ENCODE results near the gene DCC.

DCC gene

DNA sequence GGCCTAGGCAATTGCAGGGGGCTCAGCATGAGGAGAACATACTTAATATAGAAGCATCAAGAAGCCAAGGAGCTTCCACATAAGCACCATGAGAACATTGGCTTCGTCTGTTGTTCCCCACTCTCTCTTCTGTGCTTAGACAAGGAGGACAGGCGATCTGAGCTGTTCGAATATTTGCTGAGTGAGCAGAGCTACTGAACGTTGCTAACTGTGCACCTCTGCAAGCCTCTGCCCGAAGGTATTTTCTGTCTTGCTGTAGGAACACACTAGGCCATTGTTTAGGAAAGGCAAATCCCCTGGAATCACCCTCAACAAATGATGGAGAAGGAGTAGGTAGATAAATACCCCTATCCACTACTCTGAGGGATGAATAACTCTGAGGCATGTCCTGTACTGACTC lies 813.8 kb downstream of the DCC start:
- Histone ChIP-seq H2AFZ (ENCODE audit: low read depth, low read length) (no peak overlapping the region), H3K36me3 (ENCODE audit: insufficient read depth, low read length) (no peaks in the 10 kb centered on the region), H3K4me1 (ENCODE audit: insufficient read depth, low read length) (peaks cover 16% of the 10 kb centered on the region), H3K4me3 (ENCODE audit: low read length) (no peak overlapping the region), H3K27me3 (ENCODE audit: insufficient read depth, low read length) (no peaks in the 10 kb centered on the region), H3K9me3 (ENCODE audit: low read length) (no peaks in the 10 kb centered on the region)

- H3K4me1 ChIP-seq (ENCODE audit: insufficient read depth, low read length), result peaks cover 2% of the 10 kb centered on the region
- no peak overlapping the region for H3K4me3 ChIP-seq (ENCODE audit: low read length)
- H3K27me3 ChIP-seq (ENCODE audit: insufficient read depth, low read length), result no peaks in the 10 kb centered on the region
Observed at GRCh38 chr18:53165770-53166169, 825.8 kb downstream of the DCC start.

GRCh38 chr18:53169346-53169745 lies 829.3 kb downstream of the DCC start:
- no peaks in the 10 kb centered on the region for H3K36me3 ChIP-seq (ENCODE audit: insufficient read depth, low read length)
- no peak overlapping the region for H2AFZ ChIP-seq (ENCODE audit: low read depth, low read length)
- H3K4me1 ChIP-seq (ENCODE audit: insufficient read depth, low read length), result peaks cover 2% of the 10 kb centered on the region
- H3K9me3 ChIP-seq (ENCODE audit: low read length), result no peaks in the 10 kb centered on the region
- H3K27me3 ChIP-seq (ENCODE audit: insufficient read depth, low read length), result no peaks in the 10 kb centered on the region
- no peak overlapping the region for H3K4me3 ChIP-seq (ENCODE audit: low read length)

More at GRCh38 chr18:53165770-53166169, 825.8 kb downstream of the DCC start:
- Histone ChIP-seq H2AFZ (ENCODE audit: low read depth, low read length) (no peak overlapping the region), H3K9me3 (ENCODE audit: low read length) (no peaks in the 10 kb centered on the region), H3K36me3 (ENCODE audit: insufficient read depth, low read length) (no peaks in the 10 kb centered on the region)

DNA sequence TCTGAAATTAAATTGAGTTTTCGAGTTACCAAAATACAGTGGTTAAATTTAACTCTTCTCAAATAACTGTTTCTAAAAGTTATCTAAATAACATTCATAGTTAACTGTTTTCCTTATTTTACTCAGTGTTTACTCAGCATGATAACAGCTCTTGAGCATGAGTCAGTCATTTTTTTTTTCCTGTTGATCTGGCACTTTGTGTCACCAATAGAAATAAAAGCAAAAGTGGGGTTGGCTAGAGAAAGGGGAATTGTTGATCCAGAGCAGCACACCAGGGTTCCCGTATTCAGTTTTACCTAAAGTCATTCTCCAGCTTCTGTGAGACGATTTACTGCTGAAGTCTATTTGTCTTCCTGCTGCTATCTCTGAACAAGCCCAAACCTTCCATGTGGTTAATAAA lies 851.6 kb downstream of the DCC start:
- Histone ChIP-seq H3K9me3 (ENCODE audit: low read length) (no peaks in the 10 kb centered on the region), H3K4me3 (ENCODE audit: low read length) (no peak overlapping the region), H3K4me1 (ENCODE audit: insufficient read depth, low read length) (peaks cover 8% of the 10 kb centered on the region), H3K36me3 (ENCODE audit: insufficient read depth, low read length) (no peaks in the 10 kb centered on the region), H3K27me3 (ENCODE audit: insufficient read depth, low read length) (no peaks in the 10 kb centered on the region), H2AFZ (ENCODE audit: low read depth, low read length) (no peak overlapping the region)

GRCh38 chr18:53193870-53194269 lies 853.9 kb downstream of the DCC start:
- peaks cover 8% of the 10 kb centered on the region for H3K4me1 ChIP-seq (ENCODE audit: insufficient read depth, low read length)
- H2AFZ ChIP-seq (ENCODE audit: low read depth, low read length), result no peak overlapping the region
- no peaks in the 10 kb centered on the region for H3K9me3 ChIP-seq (ENCODE audit: low read length)
- no peaks in the 10 kb centered on the region for H3K27me3 ChIP-seq (ENCODE audit: insufficient read depth, low read length)
- no peaks in the 10 kb centered on the region for H3K36me3 ChIP-seq (ENCODE audit: insufficient read depth, low read length)
- H3K4me3 ChIP-seq (ENCODE audit: low read length), result no peak overlapping the region

DNA sequence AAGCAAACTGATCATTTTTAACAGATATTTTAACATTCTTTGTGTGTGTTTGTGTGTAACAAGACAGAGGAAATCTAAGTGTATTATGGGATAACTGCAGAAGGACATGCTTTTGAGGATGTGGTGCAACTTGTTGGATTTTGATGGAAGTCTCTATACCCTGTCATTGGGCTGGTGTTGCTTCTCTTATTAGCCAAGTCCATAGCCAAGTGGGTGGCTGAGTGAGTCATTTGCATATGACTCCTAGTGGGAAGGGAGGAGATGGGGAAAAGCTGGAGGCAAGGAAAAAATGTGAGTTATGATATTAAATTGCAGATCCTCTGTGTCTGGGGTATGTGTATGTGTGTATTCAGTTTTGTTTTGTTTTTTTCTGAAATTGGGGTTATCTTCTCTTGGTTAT lies 879.9 kb downstream of the DCC start:
- Histone ChIP-seq H3K4me1 (ENCODE audit: insufficient read depth, low read length) (no peaks in the 10 kb centered on the region), H2AFZ (ENCODE audit: low read depth, low read length) (no peak overlapping the region), H3K9me3 (ENCODE audit: low read length) (no peaks in the 10 kb centered on the region), H3K36me3 (ENCODE audit: insufficient read depth, low read length) (no peaks in the 10 kb centered on the region), H3K4me3 (ENCODE audit: low read length) (no peak overlapping the region), H3K27me3 (ENCODE audit: insufficient read depth, low read length) (no peaks in the 10 kb centered on the region)

GRCh38 chr18:53224128-53224778 lies 884.3 kb downstream of the DCC start:
- no peaks in the 10 kb centered on the region for H3K36me3 ChIP-seq (ENCODE audit: insufficient read depth, low read length)
- no peak overlapping the region for H3K4me3 ChIP-seq (ENCODE audit: low read length)
- H3K4me1 ChIP-seq (ENCODE audit: insufficient read depth, low read length), result no peaks in the 10 kb centered on the region
- H3K9me3 ChIP-seq (ENCODE audit: low read length), result no peaks in the 10 kb centered on the region
- no peaks in the 10 kb centered on the region for H3K27me3 ChIP-seq (ENCODE audit: insufficient read depth, low read length)
- H2AFZ ChIP-seq (ENCODE audit: low read depth, low read length), result no peak overlapping the region

- no peaks in the 10 kb centered on the region for H3K27me3 ChIP-seq (ENCODE audit: insufficient read depth, low read length)
Observed at GRCh38 chr18:53225567-53226325, 885.7 kb downstream of the DCC start.

GRCh38 chr18:53234610-53235009 lies 894.6 kb downstream of the DCC start:
- Histone ChIP-seq H3K4me3 (ENCODE audit: low read length) (no peak overlapping the region), H3K27me3 (ENCODE audit: insufficient read depth, low read length) (no peaks in the 10 kb centered on the region), H2AFZ (ENCODE audit: low read depth, low read length) (no peak overlapping the region), H3K4me1 (ENCODE audit: insufficient read depth, low read length) (peaks cover 8% of the 10 kb centered on the region), H3K36me3 (ENCODE audit: insufficient read depth, low read length) (no peaks in the 10 kb centered on the region), H3K9me3 (ENCODE audit: low read length) (no peaks in the 10 kb centered on the region)

More at GRCh38 chr18:53225567-53226325, 885.7 kb downstream of the DCC start:
- H3K36me3 ChIP-seq (ENCODE audit: insufficient read depth, low read length), result no peaks in the 10 kb centered on the region
- H2AFZ ChIP-seq (ENCODE audit: low read depth, low read length), result no peak overlapping the region
- H3K9me3 ChIP-seq (ENCODE audit: low read length), result no peaks in the 10 kb centered on the region
- no peaks in the 10 kb centered on the region for H3K4me1 ChIP-seq (ENCODE audit: insufficient read depth, low read length)
- H3K4me3 ChIP-seq (ENCODE audit: low read length), result no peak overlapping the region

DNA sequence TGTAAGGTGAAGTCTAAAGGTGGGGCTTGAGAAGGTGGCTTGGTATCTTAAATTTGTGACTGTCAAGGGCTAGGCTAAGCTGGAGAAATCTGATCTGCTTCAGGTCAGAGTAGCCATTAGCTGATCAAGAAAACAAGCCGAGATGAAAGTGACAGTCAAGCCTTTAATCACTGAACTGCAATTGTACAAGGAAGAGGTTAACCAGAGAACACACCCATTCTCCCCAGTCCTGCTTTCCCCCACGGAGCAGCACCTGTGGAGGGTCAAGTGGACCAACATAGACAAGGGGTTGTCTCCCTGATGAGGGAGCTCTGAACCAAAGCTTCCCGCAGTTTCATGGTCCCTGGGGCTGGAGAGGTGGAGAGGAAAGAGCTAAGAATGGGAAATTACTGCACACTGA lies 901.2 kb downstream of the DCC start:
- H3K4me3 ChIP-seq (ENCODE audit: low read length), result no peak overlapping the region
- no peak overlapping the region for H2AFZ ChIP-seq (ENCODE audit: low read depth, low read length)
- no peaks in the 10 kb centered on the region for H3K4me1 ChIP-seq (ENCODE audit: insufficient read depth, low read length)
- no peaks in the 10 kb centered on the region for H3K36me3 ChIP-seq (ENCODE audit: insufficient read depth, low read length)
- H3K9me3 ChIP-seq (ENCODE audit: low read length), result no peaks in the 10 kb centered on the region
- H3K27me3 ChIP-seq (ENCODE audit: insufficient read depth, low read length), result no peaks in the 10 kb centered on the region

DNA sequence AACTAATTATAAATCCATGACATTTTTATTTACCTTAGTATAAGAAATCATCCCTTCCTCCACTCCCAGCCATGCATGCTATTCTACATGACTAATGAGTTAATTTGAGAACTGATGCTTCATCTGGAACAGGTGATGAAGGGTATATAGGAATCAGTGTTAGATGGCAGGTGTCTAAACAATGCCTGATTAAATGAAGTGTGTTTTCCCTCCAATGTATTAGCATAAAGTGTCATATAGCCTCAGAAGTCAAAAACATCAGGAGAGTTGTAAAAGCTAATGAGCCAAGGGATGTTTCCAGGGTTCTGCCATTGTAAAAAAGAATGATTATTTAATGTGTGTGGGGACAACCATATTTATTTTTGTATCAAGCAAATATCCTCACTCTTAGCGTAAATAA lies 913.8 kb downstream of the DCC start:
- no peaks in the 10 kb centered on the region for H3K9me3 ChIP-seq (ENCODE audit: low read length)

GRCh38 chr18:53254265-53254664 lies 914.3 kb downstream of the DCC start:
- Histone ChIP-seq H3K9me3 (ENCODE audit: low read length) (no peaks in the 10 kb centered on the region), H2AFZ (ENCODE audit: low read depth, low read length) (no peak overlapping the region), H3K4me3 (ENCODE audit: low read length) (no peak overlapping the region), H3K36me3 (ENCODE audit: insufficient read depth, low read length) (no peaks in the 10 kb centered on the region), H3K27me3 (ENCODE audit: insufficient read depth, low read length) (no peaks in the 10 kb centered on the region), H3K4me1 (ENCODE audit: insufficient read depth, low read length) (no peaks in the 10 kb centered on the region)

More for the DNA sequence above, 913.8 kb downstream of the DCC start:
- H3K27me3 ChIP-seq (ENCODE audit: insufficient read depth, low read length), result no peaks in the 10 kb centered on the region
- no peaks in the 10 kb centered on the region for H3K4me1 ChIP-seq (ENCODE audit: insufficient read depth, low read length)
- no peaks in the 10 kb centered on the region for H3K36me3 ChIP-seq (ENCODE audit: insufficient read depth, low read length)
- no peak overlapping the region for H2AFZ ChIP-seq (ENCODE audit: low read depth, low read length)
- H3K4me3 ChIP-seq (ENCODE audit: low read length), result no peak overlapping the region

DNA sequence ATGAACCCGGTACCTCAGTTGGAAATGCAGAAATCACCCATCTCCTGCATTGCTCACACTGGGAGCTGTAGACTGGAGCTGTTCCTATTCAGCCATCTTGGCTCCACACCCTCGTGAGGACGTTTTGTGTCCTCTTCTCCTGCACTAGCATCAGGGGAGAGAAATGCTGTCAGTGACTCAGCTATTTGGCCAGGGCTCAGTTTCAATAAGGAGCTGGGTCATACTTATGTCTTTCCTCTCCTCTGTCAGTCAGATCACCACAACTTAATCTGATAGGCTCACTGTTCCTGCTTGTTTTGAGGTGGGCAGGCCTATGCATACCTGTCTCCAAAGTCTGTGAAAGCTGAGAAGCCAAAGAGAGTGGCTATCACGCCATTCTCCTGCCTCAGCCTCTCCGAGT lies 921.2 kb downstream of the DCC start:
- no peaks in the 10 kb centered on the region for H3K9me3 ChIP-seq (ENCODE audit: low read length)
- H3K4me3 ChIP-seq (ENCODE audit: low read length), result no peak overlapping the region
- no peaks in the 10 kb centered on the region for H3K36me3 ChIP-seq (ENCODE audit: insufficient read depth, low read length)
- H3K4me1 ChIP-seq (ENCODE audit: insufficient read depth, low read length), result no peaks in the 10 kb centered on the region
- H3K27me3 ChIP-seq (ENCODE audit: insufficient read depth, low read length), result no peaks in the 10 kb centered on the region
- no peak overlapping the region for H2AFZ ChIP-seq (ENCODE audit: low read depth, low read length)

All from neuron (in vitro differentiated cells).